ENCODE data around the gene L3MBTL4.
A peak's percentile ranks its signal among the peaks of the same experiment; 100 is the strongest.
"Not testable (repeated sequence)": the region's sequence is repeated elsewhere in the genome, so short reads cannot be mapped to it uniquely, and the experiment has no call there.

Gene L3MBTL4

DNA sequence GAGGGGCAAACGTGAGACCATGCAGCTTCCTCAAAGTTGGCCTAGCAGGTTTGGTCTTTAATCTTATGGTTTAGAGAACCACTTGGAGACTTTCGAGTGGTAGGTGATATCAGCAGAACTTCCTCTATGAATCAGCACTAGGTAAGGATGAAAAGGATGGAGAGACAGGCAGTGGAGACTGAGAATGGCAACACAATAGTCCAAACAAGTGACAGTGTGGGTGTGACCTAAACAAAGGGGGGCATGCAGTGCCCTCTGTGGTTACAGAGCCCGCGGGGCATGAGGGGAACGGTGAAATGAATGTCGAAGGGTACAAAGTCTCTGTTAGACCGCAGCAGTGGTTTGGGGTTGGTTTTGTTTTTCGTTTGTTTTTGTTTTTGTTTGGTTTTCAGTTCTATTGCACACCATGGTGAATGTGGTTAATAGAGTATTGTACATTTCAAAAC, 143.9 kb downstream of the L3MBTL4 start:
- peak; percentile 26 for DNase-seq (ENCODE audit: low spot score)
- TF ChIP-seq, protein P1, sequence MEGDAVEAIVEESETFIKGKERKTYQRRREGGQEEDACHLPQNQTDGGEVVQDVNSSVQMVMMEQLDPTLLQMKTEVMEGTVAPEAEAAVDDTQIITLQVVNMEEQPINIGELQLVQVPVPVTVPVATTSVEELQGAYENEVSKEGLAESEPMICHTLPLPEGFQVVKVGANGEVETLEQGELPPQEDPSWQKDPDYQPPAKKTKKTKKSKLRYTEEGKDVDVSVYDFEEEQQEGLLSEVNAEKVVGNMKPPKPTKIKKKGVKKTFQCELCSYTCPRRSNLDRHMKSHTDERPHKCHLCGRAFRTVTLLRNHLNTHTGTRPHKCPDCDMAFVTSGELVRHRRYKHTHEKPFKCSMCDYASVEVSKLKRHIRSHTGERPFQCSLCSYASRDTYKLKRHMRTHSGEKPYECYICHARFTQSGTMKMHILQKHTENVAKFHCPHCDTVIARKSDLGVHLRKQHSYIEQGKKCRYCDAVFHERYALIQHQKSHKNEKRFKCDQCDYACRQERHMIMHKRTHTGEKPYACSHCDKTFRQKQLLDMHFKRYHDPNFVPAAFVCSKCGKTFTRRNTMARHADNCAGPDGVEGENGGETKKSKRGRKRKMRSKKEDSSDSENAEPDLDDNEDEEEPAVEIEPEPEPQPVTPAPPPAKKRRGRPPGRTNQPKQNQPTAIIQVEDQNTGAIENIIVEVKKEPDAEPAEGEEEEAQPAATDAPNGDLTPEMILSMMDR (IDR thresholded peaks at IDR 0.05; ENCODE audit: extremely low read depth, missing control alignments) = no peak

DNA sequence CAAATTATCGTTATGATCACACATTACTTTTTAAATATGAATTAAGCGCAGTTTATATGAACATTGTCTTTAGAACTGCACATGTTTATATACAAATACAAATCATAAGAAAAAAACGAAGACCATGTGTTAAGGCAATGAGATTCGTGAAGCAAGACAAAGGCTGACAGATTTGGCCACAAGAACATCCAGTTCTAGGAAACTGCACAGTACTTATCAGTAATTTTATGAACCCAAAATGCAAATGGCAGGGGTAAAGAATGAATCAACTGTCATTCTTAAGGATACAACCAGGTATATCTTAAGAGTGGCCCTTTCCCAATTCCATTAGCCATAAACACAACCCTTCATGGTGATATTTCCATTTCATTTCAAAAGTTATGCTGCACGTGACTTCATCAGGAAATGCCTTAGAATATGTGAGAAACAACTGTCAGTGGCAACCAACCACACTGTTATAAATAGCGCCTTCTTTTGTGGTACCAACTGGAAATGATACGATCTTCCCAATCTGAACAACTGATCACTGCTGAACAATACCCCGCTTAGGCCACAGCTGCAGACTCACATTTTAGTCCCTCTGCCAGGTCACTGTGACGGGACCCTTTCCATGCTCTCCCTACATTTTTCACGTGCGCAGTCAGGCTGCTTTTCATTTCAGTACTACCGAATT, 144.9 kb downstream of the L3MBTL4 start:
- TF ChIP-seq, protein P1 (IDR thresholded peaks at IDR 0.05; ENCODE audit: extremely low read depth, missing control alignments) = no peak

DNA sequence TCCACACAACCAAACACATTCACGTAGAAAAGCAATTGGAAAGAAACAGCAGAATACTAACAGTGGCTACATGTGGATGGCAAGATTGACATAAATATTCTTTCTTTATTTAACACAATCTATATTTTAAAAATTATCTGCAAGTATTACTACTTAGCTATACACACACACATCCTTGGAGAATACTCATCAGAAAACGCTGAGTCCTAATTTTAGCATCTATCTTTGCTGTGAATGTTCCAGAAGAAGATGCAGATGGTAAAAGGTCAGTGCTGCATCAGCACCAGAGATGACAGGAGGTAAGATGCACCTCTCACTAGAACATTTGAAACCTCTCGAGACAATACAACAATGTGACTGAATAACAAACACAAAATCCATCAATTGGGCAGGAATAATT, 148.5 kb downstream of the L3MBTL4 start:
- TF ChIP-seq, protein P1 (IDR thresholded peaks at IDR 0.05; ENCODE audit: extremely low read depth, missing control alignments) = no peak
- DNase-seq (ENCODE audit: low spot score) = no peak

More for the DNA sequence above, 144.9 kb downstream of the L3MBTL4 start:
- DNase-seq (ENCODE audit: low spot score) = no peak

DNA sequence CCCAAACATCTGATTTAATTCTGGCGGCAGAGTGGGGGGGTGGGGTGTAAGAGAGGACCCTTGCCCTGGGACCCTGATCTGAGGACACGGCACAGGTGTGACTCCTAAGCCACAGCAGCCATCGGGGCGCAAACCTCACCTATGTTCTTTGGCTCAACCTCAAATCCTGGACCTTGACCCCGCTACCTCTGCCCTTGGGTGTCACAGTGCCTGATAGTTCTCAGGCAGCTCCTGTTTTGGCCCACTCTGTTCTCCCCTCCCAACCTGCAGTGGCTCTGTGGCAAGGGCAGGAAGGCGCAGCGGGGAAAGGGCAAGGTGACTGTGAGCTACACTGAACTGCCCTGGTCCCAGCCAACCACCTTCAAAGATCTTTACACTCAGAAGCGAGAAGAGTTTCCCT, 152.8 kb downstream of the L3MBTL4 start:
- no peak for DNase-seq (ENCODE audit: low spot score)
- TF ChIP-seq, protein P1 (IDR thresholded peaks at IDR 0.05; ENCODE audit: extremely low read depth, missing control alignments) = no peak

DNA sequence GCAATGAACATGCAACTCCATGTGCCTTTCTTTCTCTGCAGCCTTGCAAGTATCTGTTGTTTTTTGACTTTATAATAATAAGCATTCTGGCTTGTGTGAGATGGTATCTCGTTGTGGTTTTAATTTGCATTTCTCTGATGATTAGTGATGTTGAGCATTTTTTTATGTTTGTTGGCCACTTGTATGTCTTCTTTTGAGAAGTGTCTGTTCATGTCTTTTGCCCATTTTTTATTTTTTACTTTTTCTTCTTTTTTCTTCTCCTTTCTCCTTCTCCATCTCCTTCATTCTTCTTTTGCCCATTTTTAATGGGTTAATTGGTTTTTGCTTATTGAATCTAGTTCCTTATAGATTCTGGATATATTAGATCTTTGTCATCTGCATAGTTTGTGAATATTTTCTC, 155.4 kb downstream of the L3MBTL4 start:
- not testable (repeated sequence) for DNase-seq (ENCODE audit: low spot score)

DNA sequence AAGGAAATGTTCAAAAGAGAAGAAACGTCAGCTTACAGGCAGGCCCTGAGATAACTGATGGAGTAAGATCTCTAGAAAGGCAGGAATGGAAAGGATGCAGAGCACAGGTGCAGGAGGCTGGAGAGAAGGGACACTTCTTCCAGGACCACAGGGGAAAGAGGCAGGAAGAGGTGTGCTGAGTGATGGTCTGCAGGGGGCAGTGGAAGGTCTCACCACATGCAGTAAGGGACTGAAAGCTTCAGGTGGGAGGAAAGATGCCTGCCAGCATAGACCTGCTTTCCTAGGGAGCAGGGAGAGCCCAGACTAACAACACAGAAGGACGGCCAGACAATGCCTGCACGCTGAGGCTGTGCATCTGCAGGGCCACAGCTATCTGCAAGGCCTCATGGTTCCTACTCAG, 156.8 kb downstream of the L3MBTL4 start:
- DNase-seq (ENCODE audit: low spot score) = no peak
- TF ChIP-seq, protein P1 (IDR thresholded peaks at IDR 0.05; ENCODE audit: extremely low read depth, missing control alignments) = no peak

DNA sequence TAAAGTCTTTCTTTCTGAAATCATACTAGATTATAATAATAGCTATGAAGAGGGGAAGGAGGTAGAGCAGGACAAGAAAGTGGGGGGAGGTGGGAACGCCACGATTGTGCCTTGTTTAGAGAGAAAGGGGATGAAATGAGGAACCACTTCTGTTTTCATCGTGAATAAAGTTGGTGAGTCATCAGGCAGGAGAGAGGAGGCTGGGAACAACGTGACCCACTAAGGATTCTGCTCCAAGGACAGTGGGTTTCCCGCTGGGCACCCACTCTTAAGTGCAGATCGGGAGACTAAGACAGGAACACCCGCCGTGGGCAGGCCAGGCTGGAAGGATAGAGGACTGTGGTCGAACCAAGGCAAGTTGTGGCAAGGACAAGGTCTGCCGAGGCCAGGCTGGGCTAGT, 158.2 kb downstream of the L3MBTL4 start:
- DNase-seq (ENCODE audit: low spot score) = no peak
- TF ChIP-seq, protein P1 (IDR thresholded peaks at IDR 0.05; ENCODE audit: extremely low read depth, missing control alignments) = no peak

DNA sequence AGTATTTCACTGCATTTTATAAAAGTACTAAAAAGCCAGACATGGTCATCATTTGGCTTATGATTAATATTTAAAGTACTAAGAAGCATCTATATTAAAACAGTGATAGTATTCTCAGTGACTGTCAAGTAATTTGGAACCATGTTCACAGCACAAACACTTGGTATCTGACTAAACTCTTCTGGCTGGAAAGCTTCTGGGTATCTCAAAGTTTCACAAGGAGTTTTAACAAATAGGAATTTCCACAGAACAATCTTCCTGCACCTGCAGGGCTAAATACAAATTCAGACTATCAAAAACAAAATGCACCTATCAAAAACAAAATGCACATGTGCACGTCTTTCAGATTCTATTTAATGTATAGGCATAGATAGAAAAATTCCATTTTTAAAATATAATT, 158.8 kb downstream of the L3MBTL4 start:
- DNase-seq (ENCODE audit: low spot score) = no peak
- TF ChIP-seq, protein P1 (IDR thresholded peaks at IDR 0.05; ENCODE audit: extremely low read depth, missing control alignments) = no peak

All from GM20000 (cell line).